Thoracic aorta (tissue), 2 donors: ENCODE measurements around the gene WDFY2. TPM values are rescaled to one million over a fixed set of nuclear protein-coding genes. Genes with fewer than 3 reads are reported as not detected.

Source experiments
- ATAC-seq: fragments of 150-250 bp; one replicate; pipeline ENCODE4 v1.8.0; 2017; ENCODE audit warnings: low read depth; ENCODE audit not compliant: insufficient number of reproducible peaks, low FRiP score
- DNase-seq: peaks from one replicate; pipeline ENCODE4 v3.0.0-alpha.2; 2020; ENCODE audit warnings: low spot score
- H3K27ac ChIP-seq, 2 donors: fragments of 200-600 bp; sonication (generic); 1 replicate in 1 of 2; 2 replicates in 1 of 2; pipeline ENCODE4 v1.5.1; 2016; ENCODE audit warnings: mild to moderate bottlenecking in 2 of 2, moderate library complexity in 2 of 2
- H3K27me3 ChIP-seq: fragments of 200-600 bp; sonication (generic); replicated peaks from 2 replicates; pipeline ENCODE4 v1.6.0; 2016; ENCODE audit warnings: mild to moderate bottlenecking; ENCODE audit not compliant: insufficient read depth
- H3K36me3 ChIP-seq: fragments of 200-600 bp; sonication (generic); one replicate; pipeline ENCODE4 v1.5.1; 2016
- H3K4me1 ChIP-seq, 2 donors: fragments of 200-600 bp; sonication (generic); 1 replicate in 1 of 2; 2 replicates in 1 of 2; pipeline versions ENCODE4 v1.5.1 to v1.6.0; 2016; ENCODE audit warnings: low read depth in 2 of 2, mild to moderate bottlenecking in 1 of 2; ENCODE audit not compliant: control insufficient read depth in 1 of 2
- H3K4me3 ChIP-seq: fragments of 200-600 bp; sonication (generic); 2 replicates; pipeline ENCODE4 v1.5.1; 2016; ENCODE audit warnings: mild to moderate bottlenecking
- H3K9me3 ChIP-seq: fragments of 200-600 bp; sonication (generic); 2 replicates; pipeline ENCODE4 v1.5.1; 2016
- CTCF ChIP-seq: fragments of 200-600 bp; sonication (generic); IDR thresholded peaks from one replicate; pipeline ENCODE4 v1.5.1; 2019; ENCODE audit warnings: antibody characterized with exemption
- total RNA-seq, 2 donors: library from RNA; depleted of rRNA; stranded (reverse); fragments of >200 nt; gene quantifications; one replicate each; pipeline versions ENCODE4 v1.1.0 to v1.2.3, GENCODE V29; 2016

WDFY2 gene
- total RNA-seq, 2 donors from 2014 or later: 14.6 to 19.3 TPM

- Histone ChIP-seq H3K4me1 (peaks cover 19 to 50% of the 10 kb centered on the region in 2 donors), H3K27me3 (no peaks in the 10 kb centered on the region), H3K9me3 (no peaks in the 10 kb centered on the region), H3K4me3 (no peak overlapping the region), H3K36me3 (no peaks in the 10 kb centered on the region), H3K27ac (peak overlapping the region in 1 of 2 donors; percentile 26)
- no peak for ATAC-seq
- TF ChIP-seq CTCF: no peak
- DNase-seq: no peak
Measured at GRCh38 chr13:51625555-51626345, 41.5 kb downstream of the WDFY2 start.

- Histone ChIP-seq H3K27me3 (no peaks in the 10 kb centered on the region), H3K36me3 (no peaks in the 10 kb centered on the region), H3K9me3 (no peaks in the 10 kb centered on the region), H3K4me1 (peaks cover 10 to 49% of the 10 kb centered on the region in 2 donors), H3K27ac (no peak overlapping the region), H3K4me3 (no peak overlapping the region)
- no peak for DNase-seq
- no peak for TF ChIP-seq CTCF
- ATAC-seq: no peak
Measured at GRCh38 chr13:51626749-51627148, 42.5 kb downstream of the WDFY2 start.

- ATAC-seq: no peak
Measured at GRCh38 chr13:51628059-51628852, 44.0 kb downstream of the WDFY2 start.

GRCh38 chr13:51629491-51630287 lies 45.4 kb downstream of the WDFY2 start:
- Histone ChIP-seq H3K9me3 (no peaks in the 10 kb centered on the region), H3K4me3 (no peak overlapping the region), H3K36me3 (no peaks in the 10 kb centered on the region), H3K4me1 (peaks cover 25 to 68% of the 10 kb centered on the region in 2 donors), H3K27ac (no peak overlapping the region), H3K27me3 (no peaks in the 10 kb centered on the region)
- no peak for TF ChIP-seq CTCF
- ATAC-seq (no peak), DNase-seq (no peak)

More at GRCh38 chr13:51628059-51628852, 44.0 kb downstream of the WDFY2 start:
- no peak for TF ChIP-seq CTCF
- Histone ChIP-seq H3K4me3 (no peak overlapping the region), H3K9me3 (no peaks in the 10 kb centered on the region), H3K36me3 (no peaks in the 10 kb centered on the region), H3K27me3 (no peaks in the 10 kb centered on the region), H3K4me1 (peaks cover 17 to 58% of the 10 kb centered on the region in 2 donors), H3K27ac (no peak overlapping the region)
- no peak for DNase-seq

- Histone ChIP-seq H3K4me3 (no peak overlapping the region), H3K36me3 (no peaks in the 10 kb centered on the region), H3K4me1 (peaks cover 25 to 67% of the 10 kb centered on the region in 2 donors), H3K9me3 (no peaks in the 10 kb centered on the region), H3K27ac (no peak overlapping the region), H3K27me3 (no peaks in the 10 kb centered on the region)
- no peak for TF ChIP-seq CTCF
- DNase-seq (no peak), ATAC-seq (no peak)
Measured at GRCh38 chr13:51630288-51630615, 46.0 kb downstream of the WDFY2 start.
